Measurements from ENCODE around the gene CWF19L1. TPM values are rescaled to one million over a fixed set of nuclear protein-coding genes. Genes with fewer than 3 reads are reported as not detected.
A peak's percentile ranks its signal among the peaks of the same experiment; 100 is the strongest.

CWF19L1 gene
- total RNA-seq, 4 donors from 2014 or later, result 11.6 to 13.8 (median 13.0) TPM

DNA sequence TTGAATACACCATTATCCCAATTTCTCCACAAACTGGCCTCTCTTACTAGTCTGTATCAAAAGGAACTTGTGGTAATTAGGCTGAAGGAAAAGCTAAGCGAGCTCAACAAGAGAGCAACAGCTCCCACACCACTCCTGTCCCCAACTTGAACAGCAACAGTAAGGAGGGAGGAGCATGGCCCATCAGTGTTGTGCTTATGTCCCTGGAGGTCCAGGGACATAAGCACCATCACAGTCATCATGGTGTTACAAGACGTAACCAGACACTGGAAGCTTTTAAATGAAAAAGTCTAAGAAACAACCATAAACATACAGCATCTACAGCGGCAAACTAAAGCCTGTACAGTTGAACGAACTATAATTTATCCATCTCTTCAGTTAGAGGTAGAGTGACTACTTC is 82.6 kb downstream of the CWF19L1 start:
- TF ChIP-seq, protein P1, sequence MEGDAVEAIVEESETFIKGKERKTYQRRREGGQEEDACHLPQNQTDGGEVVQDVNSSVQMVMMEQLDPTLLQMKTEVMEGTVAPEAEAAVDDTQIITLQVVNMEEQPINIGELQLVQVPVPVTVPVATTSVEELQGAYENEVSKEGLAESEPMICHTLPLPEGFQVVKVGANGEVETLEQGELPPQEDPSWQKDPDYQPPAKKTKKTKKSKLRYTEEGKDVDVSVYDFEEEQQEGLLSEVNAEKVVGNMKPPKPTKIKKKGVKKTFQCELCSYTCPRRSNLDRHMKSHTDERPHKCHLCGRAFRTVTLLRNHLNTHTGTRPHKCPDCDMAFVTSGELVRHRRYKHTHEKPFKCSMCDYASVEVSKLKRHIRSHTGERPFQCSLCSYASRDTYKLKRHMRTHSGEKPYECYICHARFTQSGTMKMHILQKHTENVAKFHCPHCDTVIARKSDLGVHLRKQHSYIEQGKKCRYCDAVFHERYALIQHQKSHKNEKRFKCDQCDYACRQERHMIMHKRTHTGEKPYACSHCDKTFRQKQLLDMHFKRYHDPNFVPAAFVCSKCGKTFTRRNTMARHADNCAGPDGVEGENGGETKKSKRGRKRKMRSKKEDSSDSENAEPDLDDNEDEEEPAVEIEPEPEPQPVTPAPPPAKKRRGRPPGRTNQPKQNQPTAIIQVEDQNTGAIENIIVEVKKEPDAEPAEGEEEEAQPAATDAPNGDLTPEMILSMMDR (IDR thresholded peaks at IDR 0.05 in 4 of 5, conservative IDR thresholded peaks at IDR 0.05 in 1 of 5), result no peak
- no peak for TF ChIP-seq POLR2A (IDR thresholded peaks at IDR 0.05)
- H3K4me3 ChIP-seq, result peak overlapping the region; percentile 78 to 94 (median 90)
- H3K27me3 ChIP-seq, result no peaks in the 10 kb centered on the region
- intact Hi-C loops (cut with DNase I; ENCODE audit: low total_unique reads) (loop anchor here (1.0 to 5.0 kb wide), 3 partner anchors 101 to 338 kb away; partner anchors contain the start of gene BLOC1S2), in situ Hi-C loops (cut with MboI; ENCODE audit: low sequenced_read_pairs in 4 of 4) (no loop called here)
- peaks cover 0 to 30% of the 10 kb centered on the region in 2 donors for H3K36me3 ChIP-seq
- H3K27ac ChIP-seq, result peak overlapping the region; percentile 94 to 99 (median 95)
- ATAC-seq (no peak), DNase-seq (no peak)
- H3K4me1 ChIP-seq, result peaks cover 15 to 35% of the 10 kb centered on the region in 2 donors
- no peaks in the 10 kb centered on the region for H3K9me3 ChIP-seq

DNA sequence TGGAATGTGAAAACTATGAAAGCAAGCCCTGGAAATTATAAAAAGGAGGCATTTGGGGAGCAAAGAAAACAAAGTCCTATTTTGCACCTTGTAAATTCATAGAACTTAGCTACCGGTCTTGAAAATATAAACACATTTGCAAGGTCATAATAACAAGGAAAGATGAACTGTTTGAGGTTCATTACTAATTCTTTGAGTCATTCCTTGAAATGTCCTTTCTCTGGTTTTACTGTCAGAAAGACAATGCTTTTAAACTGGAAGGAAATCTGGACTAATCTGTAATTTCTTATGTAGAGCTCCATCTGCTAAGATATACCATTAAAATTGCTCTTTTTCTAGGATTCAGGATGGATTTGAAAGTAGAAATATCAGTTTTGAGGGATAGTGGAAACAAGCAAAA is 83.0 kb downstream of the CWF19L1 start:
- intact Hi-C loops (cut with DNase I; ENCODE audit: low total_unique reads), result no loop called here

DNA sequence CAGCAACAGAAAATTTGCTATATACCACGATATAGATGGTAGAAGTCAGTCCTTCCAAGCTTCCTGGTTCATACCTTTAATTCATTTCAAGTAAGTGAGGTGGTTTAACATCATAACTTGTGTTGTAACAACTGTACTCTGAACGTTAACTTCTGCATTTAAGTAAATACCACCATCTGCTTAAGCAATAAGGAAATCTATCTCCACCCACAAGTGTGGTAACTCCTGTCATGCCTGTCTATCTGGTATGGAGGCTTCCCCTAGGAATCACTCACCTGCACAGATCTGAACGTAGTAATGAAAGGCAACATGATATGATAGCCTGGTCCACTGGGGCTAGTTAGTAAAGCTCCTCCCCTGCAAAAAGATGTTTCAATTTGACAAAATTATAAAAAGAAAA is 84.0 kb downstream of the CWF19L1 start:
- Histone ChIP-seq H3K27me3 (no peaks in the 10 kb centered on the region), H3K36me3 (peaks cover 0 to 37% of the 10 kb centered on the region in 2 donors), H3K4me1 (peaks cover 15 to 33% of the 10 kb centered on the region in 2 donors), H3K4me3 (no peak overlapping the region), H3K27ac (no peak overlapping the region), H3K9me3 (no peaks in the 10 kb centered on the region)
- intact Hi-C loops (cut with DNase I; ENCODE audit: low total_unique reads) (no loop called here), in situ Hi-C loops (cut with MboI; ENCODE audit: low sequenced_read_pairs in 4 of 4) (no loop called here)
- TF ChIP-seq, protein P1 (IDR thresholded peaks at IDR 0.05 in 4 of 5, conservative IDR thresholded peaks at IDR 0.05 in 1 of 5), result no peak
- TF ChIP-seq POLR2A (IDR thresholded peaks at IDR 0.05), result no peak
- ATAC-seq (no peak), DNase-seq (no peak)

More for the DNA sequence above, 83.0 kb downstream of the CWF19L1 start:
- no peaks in the 10 kb centered on the region for H3K9me3 ChIP-seq
- peaks cover 0 to 28% of the 10 kb centered on the region in 2 donors for H3K36me3 ChIP-seq
- ATAC-seq (no peak), DNase-seq (no peak)
- no peaks in the 10 kb centered on the region for H3K27me3 ChIP-seq
- H3K27ac ChIP-seq, result peak overlapping the region in 3 of 4 donors; percentile 94 to 99 (median 94)
- in situ Hi-C loops (cut with MboI; ENCODE audit: low sequenced_read_pairs in 4 of 4), result no loop called here
- peak overlapping the region in 2 of 4 donors; percentile 78 to 91 for H3K4me3 ChIP-seq
- no peak for TF ChIP-seq POLR2A (IDR thresholded peaks at IDR 0.05)
- TF ChIP-seq, protein P1 (IDR thresholded peaks at IDR 0.05 in 4 of 5, conservative IDR thresholded peaks at IDR 0.05 in 1 of 5), result no peak
- peaks cover 15 to 35% of the 10 kb centered on the region in 2 donors for H3K4me1 ChIP-seq

DNA sequence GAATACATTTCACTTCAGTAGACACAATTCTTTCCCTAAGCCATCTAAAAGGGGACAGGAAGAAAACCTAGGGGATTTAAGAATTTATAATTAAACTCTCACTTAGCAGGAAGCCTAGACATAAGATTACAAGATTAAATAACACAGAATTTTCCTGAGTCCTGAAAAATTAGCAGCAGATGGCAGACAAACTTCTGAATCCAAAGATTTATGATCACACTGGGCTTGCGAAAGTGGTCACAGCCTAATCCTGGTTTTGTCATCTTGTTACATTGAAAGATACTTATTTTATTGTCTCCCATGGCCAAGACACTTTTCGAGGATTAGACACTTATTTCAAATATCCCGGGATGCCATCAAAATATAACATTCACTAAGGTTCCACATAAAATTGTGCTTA is 84.5 kb downstream of the CWF19L1 start:
- H3K36me3 ChIP-seq, result peaks cover 0 to 43% of the 10 kb centered on the region in 2 donors
- H3K4me3 ChIP-seq, result no peak overlapping the region
- no peak overlapping the region for H3K27ac ChIP-seq
- H3K4me1 ChIP-seq, result peaks cover 15 to 29% of the 10 kb centered on the region in 2 donors
- in situ Hi-C loops (cut with MboI; ENCODE audit: low sequenced_read_pairs in 4 of 4) (no loop called here), intact Hi-C loops (cut with DNase I; ENCODE audit: low total_unique reads) (no loop called here)
- ATAC-seq, result no peak
- DNase-seq, result no peak
- TF ChIP-seq POLR2A (IDR thresholded peaks at IDR 0.05), result no peak
- no peaks in the 10 kb centered on the region for H3K27me3 ChIP-seq
- H3K9me3 ChIP-seq, result no peaks in the 10 kb centered on the region

Other genes with a start within 250 kb of the CWF19L1 start
- gene CPN1, start 185.8 kb downstream of the CWF19L1 start, total RNA-seq, result under 1 TPM in 1 of 4 donors, not detected in 3; 0.20 TPM
- gene ERLIN1, start 81.6 kb downstream of the CWF19L1 start, total RNA-seq, result 1 to 10 TPM; 5.3 to 8.5 (median 7.3) TPM
- gene CHUK, start 38.0 kb downstream of the CWF19L1 start, total RNA-seq, result 10 to 100 TPM; 19.4 to 31.4 (median 23.5) TPM
- 100 to 1,000 TPM in 1 of 4 donors, 10 to 100 TPM in 3; 60.4 to 114 (median 75.1) TPM for gene BLOC1S2, start 19.0 kb upstream of the CWF19L1 start, total RNA-seq
- not detected for gene PKD2L1, start 62.6 kb upstream of the CWF19L1 start, total RNA-seq
- 1 to 10 TPM; 1.1 to 1.9 (median 1.6) TPM for gene SCD, start 79.6 kb upstream of the CWF19L1 start, total RNA-seq
- not detected for gene WNT8B, start 195.4 kb upstream of the CWF19L1 start, total RNA-seq

Data from gastrocnemius medialis (tissue), 4 donors.